GM12873 (cell line): ENCODE data around the gene USP6NL.

Source experiments
- TF ChIP-seq, protein P1 (sequence below): IDR thresholded peaks from 2 replicates; pipeline ENCODE4 v1.5.1; 2012; ENCODE audit warnings: low read depth, mild to moderate bottlenecking, moderate library complexity, low read length, control low read depth; ENCODE audit not compliant: insufficient read depth; ENCODE audit errors: missing control alignments

USP6NL gene

DNA sequence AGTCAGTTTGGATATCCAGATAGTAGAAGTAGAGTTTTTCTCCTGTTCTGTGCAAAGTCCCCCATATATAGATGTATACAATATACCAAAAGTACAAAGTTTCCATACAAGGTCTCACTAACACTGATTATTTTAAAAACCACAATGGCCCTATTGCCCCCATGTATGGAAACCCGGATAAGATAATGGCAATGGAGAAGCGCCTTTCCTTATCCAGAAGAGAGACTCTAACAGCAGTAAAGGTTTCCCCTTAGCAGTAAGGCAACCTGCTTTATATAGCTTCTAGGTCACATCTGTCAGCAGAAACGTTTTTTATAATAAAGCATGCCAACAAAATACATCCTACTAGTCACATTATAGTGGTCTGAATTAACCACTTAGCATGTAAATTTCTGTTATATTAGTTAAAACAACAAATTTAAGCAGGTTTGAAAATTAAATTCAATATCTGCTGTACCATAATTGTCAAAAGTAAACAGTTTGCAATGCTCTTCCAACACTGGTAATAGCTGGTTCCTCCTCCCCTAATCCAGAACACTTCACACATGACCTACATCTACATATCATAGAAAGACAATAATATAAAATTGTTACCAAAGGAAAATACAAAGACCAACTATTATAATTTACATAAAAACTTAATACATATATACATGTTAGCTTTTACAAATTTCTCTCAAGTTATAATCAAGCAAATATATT lies 22.4 kb downstream of the USP6NL start:
- TF ChIP-seq, protein P1, sequence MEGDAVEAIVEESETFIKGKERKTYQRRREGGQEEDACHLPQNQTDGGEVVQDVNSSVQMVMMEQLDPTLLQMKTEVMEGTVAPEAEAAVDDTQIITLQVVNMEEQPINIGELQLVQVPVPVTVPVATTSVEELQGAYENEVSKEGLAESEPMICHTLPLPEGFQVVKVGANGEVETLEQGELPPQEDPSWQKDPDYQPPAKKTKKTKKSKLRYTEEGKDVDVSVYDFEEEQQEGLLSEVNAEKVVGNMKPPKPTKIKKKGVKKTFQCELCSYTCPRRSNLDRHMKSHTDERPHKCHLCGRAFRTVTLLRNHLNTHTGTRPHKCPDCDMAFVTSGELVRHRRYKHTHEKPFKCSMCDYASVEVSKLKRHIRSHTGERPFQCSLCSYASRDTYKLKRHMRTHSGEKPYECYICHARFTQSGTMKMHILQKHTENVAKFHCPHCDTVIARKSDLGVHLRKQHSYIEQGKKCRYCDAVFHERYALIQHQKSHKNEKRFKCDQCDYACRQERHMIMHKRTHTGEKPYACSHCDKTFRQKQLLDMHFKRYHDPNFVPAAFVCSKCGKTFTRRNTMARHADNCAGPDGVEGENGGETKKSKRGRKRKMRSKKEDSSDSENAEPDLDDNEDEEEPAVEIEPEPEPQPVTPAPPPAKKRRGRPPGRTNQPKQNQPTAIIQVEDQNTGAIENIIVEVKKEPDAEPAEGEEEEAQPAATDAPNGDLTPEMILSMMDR: no peak

DNA sequence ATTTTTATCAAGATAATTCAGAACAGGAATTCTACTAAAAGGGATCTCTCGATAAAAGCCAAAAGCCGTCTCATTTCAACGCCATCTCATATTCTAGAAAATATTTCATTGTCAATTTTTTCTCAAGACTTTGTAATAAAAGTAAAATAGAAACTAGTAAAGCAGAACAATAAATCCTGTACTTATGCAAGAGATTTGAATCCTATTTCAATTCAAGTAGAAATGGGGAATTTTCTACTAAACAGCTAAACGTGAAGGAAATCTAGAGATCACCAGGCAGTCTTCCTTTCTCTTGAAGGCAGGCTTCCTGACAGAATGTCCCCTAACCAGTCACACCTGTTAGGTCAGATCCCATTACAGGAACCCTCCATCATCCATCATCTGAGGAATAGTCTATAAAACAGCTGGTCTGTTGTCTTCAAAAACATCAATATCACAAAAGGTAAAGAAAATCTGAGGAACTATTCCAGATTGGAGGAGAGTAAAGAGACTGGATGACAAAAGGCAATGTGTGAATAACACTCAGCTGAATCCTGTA lies 23.7 kb downstream of the USP6NL start:
- TF ChIP-seq, protein P1: no peak

DNA sequence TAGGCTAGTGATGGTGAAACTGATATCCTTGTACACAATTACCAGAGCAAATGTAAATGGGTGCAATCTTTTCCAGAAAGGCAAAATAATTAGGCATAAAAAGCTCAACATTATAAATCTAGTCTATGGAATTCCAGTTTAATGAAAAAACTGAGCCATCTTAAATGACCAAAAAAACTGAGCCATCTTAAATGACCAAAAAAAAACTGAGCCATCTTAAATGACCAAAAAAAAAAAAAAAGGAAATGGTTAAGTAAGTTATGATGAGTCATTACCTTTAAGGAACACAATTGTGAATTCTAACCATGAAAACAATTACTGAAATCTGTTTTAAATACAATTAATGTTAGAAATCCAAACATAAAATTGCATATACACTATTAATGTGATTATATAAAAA lies 25.3 kb downstream of the USP6NL start:
- TF ChIP-seq, protein P1: no peak

DNA sequence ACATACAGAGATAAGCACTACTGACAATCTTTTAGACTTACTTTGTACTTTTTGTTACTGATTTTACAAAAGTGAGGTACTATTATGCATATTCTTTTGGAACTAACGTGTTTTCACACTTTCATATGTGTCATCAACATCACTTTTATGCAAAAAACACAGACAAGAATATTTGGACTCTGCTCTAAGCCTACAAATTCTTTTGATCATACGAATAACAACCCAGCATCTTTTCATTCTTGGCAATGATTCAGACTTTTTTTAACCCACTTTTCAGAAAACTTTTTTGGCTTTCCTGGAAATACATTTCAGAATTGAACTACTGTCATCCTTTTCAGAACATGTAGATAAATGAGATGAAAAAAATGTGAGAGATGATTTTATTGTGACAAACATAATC lies 30.2 kb downstream of the USP6NL start:
- TF ChIP-seq, protein P1: no peak

DNA sequence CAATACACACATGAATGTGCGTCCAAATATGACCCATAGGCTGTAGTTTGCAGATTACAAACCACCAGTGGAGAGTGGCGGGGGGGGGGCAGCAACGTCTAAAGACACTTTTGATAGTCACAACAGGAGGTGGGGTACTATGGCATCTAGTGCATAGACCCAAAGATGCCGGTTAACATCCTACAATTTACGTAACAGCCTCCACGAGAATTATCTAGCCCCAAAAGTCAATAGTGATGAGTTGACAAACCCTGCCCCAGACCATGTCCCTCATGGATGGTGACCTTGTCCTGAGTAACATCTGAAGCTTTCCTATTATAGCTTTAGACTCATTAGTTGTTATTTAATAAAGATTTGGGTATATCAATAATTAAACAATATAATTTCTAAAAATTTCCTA lies 31.6 kb downstream of the USP6NL start:
- TF ChIP-seq, protein P1: no peak

DNA sequence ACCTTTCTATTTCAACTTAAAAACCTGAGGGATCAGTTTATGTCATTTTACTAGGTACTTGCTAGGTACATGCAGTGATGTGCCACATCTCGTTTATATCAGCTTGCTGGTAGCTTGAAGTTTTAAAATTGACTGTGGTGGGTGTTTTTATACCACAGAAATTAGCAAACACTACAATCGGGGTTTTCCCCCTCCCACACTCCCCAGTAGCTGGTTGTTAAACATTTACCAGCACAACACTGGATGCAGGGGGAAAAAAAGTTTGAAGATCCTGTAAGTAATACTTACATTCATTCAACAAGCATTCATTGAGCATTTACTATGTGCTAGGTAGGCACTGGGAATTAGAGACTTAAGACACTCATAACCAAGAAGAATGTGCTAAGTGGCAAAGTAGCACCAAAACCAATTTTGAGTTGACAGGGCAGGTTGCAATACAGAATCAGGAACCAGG lies 32.6 kb downstream of the USP6NL start:
- TF ChIP-seq, protein P1: no peak

DNA sequence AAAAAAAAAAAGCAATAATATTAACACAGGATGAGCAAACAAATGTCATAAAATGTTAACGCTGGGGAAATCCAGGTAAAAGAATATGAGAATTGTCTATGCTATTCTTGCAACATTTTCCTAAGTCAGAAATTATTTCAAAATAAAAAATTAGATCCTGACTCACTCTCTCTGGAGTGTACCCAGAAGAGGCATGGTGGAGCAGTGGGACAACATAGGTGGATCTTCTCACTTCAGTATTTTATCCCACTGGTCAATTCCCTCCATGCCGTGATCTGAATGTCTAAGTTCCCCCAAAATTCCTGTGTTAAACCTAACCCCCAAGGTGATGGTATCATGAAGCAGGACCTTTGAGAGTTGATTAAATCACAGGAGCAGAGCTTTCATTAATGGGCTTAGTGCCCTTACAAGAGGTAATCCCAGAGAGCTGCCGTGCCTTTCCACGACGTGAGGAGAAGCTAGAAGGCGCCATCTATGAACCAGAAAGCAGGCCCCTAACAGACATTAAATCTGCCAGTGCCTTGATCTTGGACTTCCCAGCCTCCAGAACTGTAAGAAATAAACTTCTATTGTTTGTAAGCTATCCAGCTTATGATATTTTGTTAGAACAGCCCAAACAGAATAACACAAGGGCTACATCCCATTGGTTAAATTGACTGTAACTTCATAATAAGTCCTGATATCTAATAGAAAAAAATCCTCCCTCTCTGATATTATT lies 35.2 kb downstream of the USP6NL start:
- TF ChIP-seq, protein P1: no peak
